CD4-positive, alpha-beta T cell treated with Interleukin-15 for 4 hours (primary cell): ENCODE measurements around the gene ZNF383.
"Not testable (repeated sequence)": the region's sequence is repeated elsewhere in the genome, so short reads cannot be mapped to it uniquely, and the experiment has no call there.

Experiments used
- DNase-seq: peaks from one replicate; pipeline ENCODE4 v3.0.0-alpha.2; 2020; ENCODE audit warnings: low spot score

ZNF383 gene

GRCh38 chr19:37292998-37293939 is 75.3 kb downstream of the ZNF383 start:
- DNase-seq, result not testable (repeated sequence)

- not testable (repeated sequence) for DNase-seq
Observed at GRCh38 chr19:37294246-37294645, 76.2 kb downstream of the ZNF383 start.
